ENCODE data around the gene UST.

GRCh38 chr6:148864941-148865340 lies 118.1 kb downstream of the UST start:
- TF ChIP-seq ZNF317 (CRISPR knock-in tag; IDR thresholded peaks at IDR 0.05; ENCODE audit: borderline replicate concordance, low read depth): no peak
- no peak for TF ChIP-seq TEAD4 (CRISPR knock-in tag; IDR thresholded peaks at IDR 0.05)
- TF ChIP-seq, protein P1, sequence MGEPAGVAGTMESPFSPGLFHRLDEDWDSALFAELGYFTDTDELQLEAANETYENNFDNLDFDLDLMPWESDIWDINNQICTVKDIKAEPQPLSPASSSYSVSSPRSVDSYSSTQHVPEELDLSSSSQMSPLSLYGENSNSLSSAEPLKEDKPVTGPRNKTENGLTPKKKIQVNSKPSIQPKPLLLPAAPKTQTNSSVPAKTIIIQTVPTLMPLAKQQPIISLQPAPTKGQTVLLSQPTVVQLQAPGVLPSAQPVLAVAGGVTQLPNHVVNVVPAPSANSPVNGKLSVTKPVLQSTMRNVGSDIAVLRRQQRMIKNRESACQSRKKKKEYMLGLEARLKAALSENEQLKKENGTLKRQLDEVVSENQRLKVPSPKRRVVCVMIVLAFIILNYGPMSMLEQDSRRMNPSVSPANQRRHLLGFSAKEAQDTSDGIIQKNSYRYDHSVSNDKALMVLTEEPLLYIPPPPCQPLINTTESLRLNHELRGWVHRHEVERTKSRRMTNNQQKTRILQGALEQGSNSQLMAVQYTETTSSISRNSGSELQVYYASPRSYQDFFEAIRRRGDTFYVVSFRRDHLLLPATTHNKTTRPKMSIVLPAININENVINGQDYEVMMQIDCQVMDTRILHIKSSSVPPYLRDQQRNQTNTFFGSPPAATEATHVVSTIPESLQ (CRISPR knock-in tag; IDR thresholded peaks at IDR 0.05): no peak
- TF ChIP-seq JUN (CRISPR knock-in tag; IDR thresholded peaks at IDR 0.05): no peak
- TF ChIP-seq ETV6 (CRISPR knock-in tag; IDR thresholded peaks at IDR 0.05): no peak
- TF ChIP-seq, protein P2, sequence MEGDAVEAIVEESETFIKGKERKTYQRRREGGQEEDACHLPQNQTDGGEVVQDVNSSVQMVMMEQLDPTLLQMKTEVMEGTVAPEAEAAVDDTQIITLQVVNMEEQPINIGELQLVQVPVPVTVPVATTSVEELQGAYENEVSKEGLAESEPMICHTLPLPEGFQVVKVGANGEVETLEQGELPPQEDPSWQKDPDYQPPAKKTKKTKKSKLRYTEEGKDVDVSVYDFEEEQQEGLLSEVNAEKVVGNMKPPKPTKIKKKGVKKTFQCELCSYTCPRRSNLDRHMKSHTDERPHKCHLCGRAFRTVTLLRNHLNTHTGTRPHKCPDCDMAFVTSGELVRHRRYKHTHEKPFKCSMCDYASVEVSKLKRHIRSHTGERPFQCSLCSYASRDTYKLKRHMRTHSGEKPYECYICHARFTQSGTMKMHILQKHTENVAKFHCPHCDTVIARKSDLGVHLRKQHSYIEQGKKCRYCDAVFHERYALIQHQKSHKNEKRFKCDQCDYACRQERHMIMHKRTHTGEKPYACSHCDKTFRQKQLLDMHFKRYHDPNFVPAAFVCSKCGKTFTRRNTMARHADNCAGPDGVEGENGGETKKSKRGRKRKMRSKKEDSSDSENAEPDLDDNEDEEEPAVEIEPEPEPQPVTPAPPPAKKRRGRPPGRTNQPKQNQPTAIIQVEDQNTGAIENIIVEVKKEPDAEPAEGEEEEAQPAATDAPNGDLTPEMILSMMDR (IDR thresholded peaks at IDR 0.05): no peak
- no peak for TF ChIP-seq HMGA2 (CRISPR knock-in tag; IDR thresholded peaks at IDR 0.05)
- TF ChIP-seq, protein P3, sequence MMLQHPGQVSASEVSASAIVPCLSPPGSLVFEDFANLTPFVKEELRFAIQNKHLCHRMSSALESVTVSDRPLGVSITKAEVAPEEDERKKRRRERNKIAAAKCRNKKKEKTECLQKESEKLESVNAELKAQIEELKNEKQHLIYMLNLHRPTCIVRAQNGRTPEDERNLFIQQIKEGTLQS (CRISPR knock-in tag; conservative IDR thresholded peaks at IDR 0.05): no peak
- TF ChIP-seq KAT7 (CRISPR knock-in tag; IDR thresholded peaks at IDR 0.05; ENCODE audit: borderline replicate concordance): no peak
- TF ChIP-seq PRRX2 (CRISPR knock-in tag; IDR thresholded peaks at IDR 0.05): no peak
- no peak for TF ChIP-seq RORB (CRISPR knock-in tag; IDR thresholded peaks at IDR 0.05)

Data from WTC11 (cell line).